GM12878 (cell line): Measurements from ENCODE around the gene PLEKHA6. TPM values are rescaled to one million over a fixed set of nuclear protein-coding genes. Genes with fewer than 3 reads are reported as not detected.

Experiments
- CEBPB ChIP-seq, 2 experiments: fragments of 150-350 bp in 1 of 2; IDR thresholded peaks; 2 replicates each; pipeline ENCODE4 v1.6.1; 2012 to 2014; ENCODE audit warnings: low read depth in 2 of 2, low read length in 2 of 2, borderline replicate concordance in 1 of 2, inconsistent platforms in 1 of 2
- EED ChIP-seq: sonication (generic); IDR thresholded peaks from 2 replicates; pipeline ENCODE4 v1.6.1; 2016; ENCODE audit warnings: antibody characterized with exemption, low read depth
- IRF5 ChIP-seq: fragments of 450-650 bp; IDR thresholded peaks from 2 replicates; pipeline ENCODE4 v1.6.1; 2017; ENCODE audit warnings: borderline replicate concordance
- REST ChIP-seq: IDR thresholded peaks from 2 replicates; pipeline ENCODE4 v1.6.1; 2012; ENCODE audit warnings: mild to moderate bottlenecking, low read depth, low read length
- RUNX3 ChIP-seq: IDR thresholded peaks from 2 replicates; pipeline ENCODE4 v1.6.1; 2012; ENCODE audit warnings: low read length, inconsistent platforms
- ZNF24 ChIP-seq: fragments of 450-650 bp; IDR thresholded peaks from 2 replicates; pipeline ENCODE4 v1.6.1; 2017; ENCODE audit warnings: antibody characterized with exemption, mild to moderate bottlenecking
- polyA plus RNA-seq, 11 experiments: library from polyadenylated mRNA; depleted of rRNA in 4 of 11; unstranded in 6 of 11; stranded (reverse) in 5 of 11; fragments of >200 nt; fragmentation: Nextera tagmentation in 4 of 11; fragmentation: Illumina TruSeq in 1 of 11; extraction: Ambion mirVana in 4 of 11; extraction: Trizol in 1 of 11; gene quantifications; 1 replicate in 1 of 11; 2 replicates in 10 of 11; pipeline versions ENCODE4 v1.2.1 to v1.2.3, GENCODE V29; 2011 to 2016; ENCODE audit warnings: inconsistent platforms in 2 of 11, missing spikeins in 2 of 11, low read depth in 1 of 11
- total RNA-seq, 4 experiments: library from RNA; depleted of rRNA in 3 of 4; stranded (reverse); fragments of >200 nt in 3 of 4; fragmentation: Illumina TruSeq in 1 of 4; extraction: Trizol in 1 of 4; gene quantifications; 2 replicates each; pipeline versions ENCODE4 v1.2.1 to v1.2.3, GENCODE V29; 2013 to 2021
- TF ChIP-seq, protein P1 (sequence below): fragments of 450-650 bp; IDR thresholded peaks from 2 replicates; pipeline ENCODE4 v1.6.1; 2016; ENCODE audit warnings: mild to moderate bottlenecking
- TF ChIP-seq, protein P2 (sequence below): fragments of 450-650 bp; IDR thresholded peaks from 2 replicates; pipeline ENCODE4 v1.6.1; 2018; ENCODE audit warnings: mild to moderate bottlenecking, low read depth, moderate library complexity; ENCODE audit not compliant: partially characterized antibody

PLEKHA6 gene
- total and polyA plus RNA-seq, 10 of the 15 experiments (the other 5 are each of a cell fraction or from before 2014, with no cell fraction given) = 0.04 to 0.81 (median 0.19) TPM; not detected in 4

GRCh38 chr1:204282761-204283221 lies 76.9 kb downstream of the PLEKHA6 start (continued):
- TF ChIP-seq REST (no peak), EED (no peak), RUNX3 (no peak), ZNF24 (no peak), CEBPB (IDR thresholded peaks at IDR 0.05; ENCODE audit: borderline replicate concordance in 1 of 2, low read depth in 2 of 2, low read length in 2 of 2) (no peak), IRF5 (no peak)
- TF ChIP-seq, protein P1, sequence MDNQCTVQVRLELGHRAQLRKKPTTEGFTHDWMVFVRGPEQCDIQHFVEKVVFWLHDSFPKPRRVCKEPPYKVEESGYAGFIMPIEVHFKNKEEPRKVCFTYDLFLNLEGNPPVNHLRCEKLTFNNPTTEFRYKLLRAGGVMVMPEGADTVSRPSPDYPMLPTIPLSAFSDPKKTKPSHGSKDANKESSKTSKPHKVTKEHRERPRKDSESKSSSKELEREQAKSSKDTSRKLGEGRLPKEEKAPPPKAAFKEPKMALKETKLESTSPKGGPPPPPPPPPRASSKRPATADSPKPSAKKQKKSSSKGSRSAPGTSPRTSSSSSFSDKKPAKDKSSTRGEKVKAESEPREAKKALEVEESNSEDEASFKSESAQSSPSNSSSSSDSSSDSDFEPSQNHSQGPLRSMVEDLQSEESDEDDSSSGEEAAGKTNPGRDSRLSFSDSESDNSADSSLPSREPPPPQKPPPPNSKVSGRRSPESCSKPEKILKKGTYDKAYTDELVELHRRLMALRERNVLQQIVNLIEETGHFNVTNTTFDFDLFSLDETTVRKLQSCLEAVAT = no peak
- TF ChIP-seq, protein P2, sequence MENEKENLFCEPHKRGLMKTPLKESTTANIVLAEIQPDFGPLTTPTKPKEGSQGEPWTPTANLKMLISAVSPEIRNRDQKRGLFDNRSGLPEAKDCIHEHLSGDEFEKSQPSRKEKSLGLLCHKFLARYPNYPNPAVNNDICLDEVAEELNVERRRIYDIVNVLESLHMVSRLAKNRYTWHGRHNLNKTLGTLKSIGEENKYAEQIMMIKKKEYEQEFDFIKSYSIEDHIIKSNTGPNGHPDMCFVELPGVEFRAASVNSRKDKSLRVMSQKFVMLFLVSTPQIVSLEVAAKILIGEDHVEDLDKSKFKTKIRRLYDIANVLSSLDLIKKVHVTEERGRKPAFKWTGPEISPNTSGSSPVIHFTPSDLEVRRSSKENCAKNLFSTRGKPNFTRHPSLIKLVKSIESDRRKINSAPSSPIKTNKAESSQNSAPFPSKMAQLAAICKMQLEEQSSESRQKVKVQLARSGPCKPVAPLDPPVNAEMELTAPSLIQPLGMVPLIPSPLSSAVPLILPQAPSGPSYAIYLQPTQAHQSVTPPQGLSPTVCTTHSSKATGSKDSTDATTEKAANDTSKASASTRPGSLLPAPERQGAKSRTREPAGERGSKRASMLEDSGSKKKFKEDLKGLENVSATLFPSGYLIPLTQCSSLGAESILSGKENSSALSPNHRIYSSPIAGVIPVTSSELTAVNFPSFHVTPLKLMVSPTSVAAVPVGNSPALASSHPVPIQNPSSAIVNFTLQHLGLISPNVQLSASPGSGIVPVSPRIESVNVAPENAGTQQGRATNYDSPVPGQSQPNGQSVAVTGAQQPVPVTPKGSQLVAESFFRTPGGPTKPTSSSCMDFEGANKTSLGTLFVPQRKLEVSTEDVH = no peak
